CD14-positive monocyte (primary cell): ENCODE data around the gene ACBD3. TPM values are rescaled to one million over a fixed set of nuclear protein-coding genes. Genes with fewer than 3 reads are reported as not detected.
A peak's percentile ranks its signal among the peaks of the same experiment; 100 is the strongest.

ENCODE experiments used
- DNase-seq, 3 donors: peaks; one replicate each; pipeline ENCODE4 v3.0.0-alpha.2; 2011 to 2022
- H2AFZ ChIP-seq: 2 replicates; pipeline ENCODE4 v1.6.0; 2012; ENCODE audit warnings: mild to moderate bottlenecking, low read depth, low read length, inconsistent platforms; ENCODE audit not compliant: insufficient read depth, poor library complexity, severe bottlenecking
- H3K27ac ChIP-seq, 2 donors: 1 replicate in 1 of 2; 2 replicates in 1 of 2; pipeline ENCODE4 v1.5.1; 2012 to 2013; ENCODE audit warnings: low read length in 2 of 2, control low read depth in 1 of 2, inconsistent platforms in 1 of 2, low read depth in 1 of 2, mild to moderate bottlenecking in 1 of 2
- H3K27me3 ChIP-seq, 2 donors: one replicate each; pipeline versions ENCODE4 v1.6.0 to v1.6.1; 2011 to 2013; ENCODE audit warnings: low read length in 2 of 2; ENCODE audit not compliant: control insufficient read depth in 2 of 2, insufficient read depth in 2 of 2
- H3K36me3 ChIP-seq, 2 donors: replicated peaks in 1 of 2; 1 replicate in 1 of 2; 2 replicates in 1 of 2; pipeline versions ENCODE4 v1.5.1 to v1.6.1; 2012 to 2013; ENCODE audit warnings: low read length in 2 of 2, control low read depth in 1 of 2, inconsistent platforms in 1 of 2, mild to moderate bottlenecking in 1 of 2; ENCODE audit not compliant: insufficient read depth in 2 of 2, control insufficient read depth in 1 of 2
- H3K4me1 ChIP-seq, 2 donors: 1 replicate in 1 of 2; 2 replicates in 1 of 2; pipeline versions ENCODE4 v1.5.1 to v1.6.1; 2012 to 2013; ENCODE audit warnings: low read length in 2 of 2, control low read depth in 1 of 2, inconsistent platforms in 1 of 2, mild to moderate bottlenecking in 1 of 2, moderate library complexity in 1 of 2; ENCODE audit not compliant: insufficient read depth in 2 of 2, control insufficient read depth in 1 of 2
- H3K4me2 ChIP-seq: replicated peaks from 2 replicates; pipeline ENCODE3; 2012; ENCODE audit warnings: low read length, moderate library complexity, mild to moderate bottlenecking; ENCODE audit not compliant: poor library complexity, severe bottlenecking; ENCODE audit errors: extremely low read depth
- H3K4me3 ChIP-seq, 3 experiments: fragments of 200-600 bp in 1 of 3; sonication (generic) in 1 of 3; replicated peaks in 1 of 3; 1 replicate in 2 of 3; 2 replicates in 1 of 3; pipeline ENCODE4 v1.5.1; 2011 to 2013; ENCODE audit warnings: low read length in 3 of 3, mild to moderate bottlenecking in 3 of 3, control low read depth in 2 of 3, low read depth in 2 of 3, inconsistent platforms in 1 of 3, moderate library complexity in 1 of 3
- H3K79me2 ChIP-seq: 2 replicates; pipeline ENCODE4 v1.6.0; 2012; ENCODE audit warnings: mild to moderate bottlenecking, control low read depth, inconsistent platforms, low read length, moderate library complexity; ENCODE audit not compliant: insufficient read depth
- H3K9ac ChIP-seq: 2 replicates; pipeline ENCODE4 v1.6.0; 2017; ENCODE audit warnings: low read length, mild to moderate bottlenecking; ENCODE audit not compliant: insufficient read depth, poor library complexity, severe bottlenecking
- H3K9me3 ChIP-seq, 2 donors: replicated peaks in 1 of 2; 1 replicate in 1 of 2; 2 replicates in 1 of 2; pipeline versions ENCODE4 v1.5.1 to v1.6.1; 2012 to 2013; ENCODE audit warnings: low read length in 2 of 2, control low read depth in 1 of 2; ENCODE audit not compliant: control insufficient read depth in 1 of 2, insufficient read depth in 1 of 2
- H4K20me1 ChIP-seq: 2 replicates; pipeline ENCODE4 v1.6.0; 2012; ENCODE audit warnings: mild to moderate bottlenecking, low read length, control low read depth, moderate library complexity; ENCODE audit not compliant: insufficient read depth
- H3K27ac Mint-ChIP-seq, 7 donors: one replicate each; pipeline ENCODE4 v1.8.0; 2020; ENCODE audit warnings: mild to moderate bottlenecking in 7 of 7, mixed read lengths in 7 of 7, moderate library complexity in 6 of 7, inconsistent platforms in 2 of 7
- H3K27me3 Mint-ChIP-seq, 3 donors: one replicate each; pipeline ENCODE4 v1.8.0; 2021 to 2022; ENCODE audit warnings: low read depth in 3 of 3, mild to moderate bottlenecking in 3 of 3, mixed read lengths in 3 of 3, moderate library complexity in 3 of 3, inconsistent platforms in 1 of 3
- H3K36me3 Mint-ChIP-seq, 2 donors: one replicate each; pipeline ENCODE4 v1.8.0; 2020; ENCODE audit warnings: mixed read lengths in 2 of 2, inconsistent platforms in 1 of 2, mild to moderate bottlenecking in 1 of 2
- H3K4me1 Mint-ChIP-seq: one replicate; pipeline ENCODE4 v1.8.0; 2020; ENCODE audit warnings: mild to moderate bottlenecking, mixed read lengths
- H3K4me3 Mint-ChIP-seq, 2 donors: one replicate each; pipeline ENCODE4 v1.8.0; 2020; ENCODE audit warnings: mild to moderate bottlenecking in 2 of 2, mixed read lengths in 2 of 2, moderate library complexity in 1 of 2
- H3K9me3 Mint-ChIP-seq, 7 donors: one replicate each; pipeline ENCODE4 v1.8.0; 2020 to 2022; ENCODE audit warnings: mixed read lengths in 7 of 7, mild to moderate bottlenecking in 6 of 7, moderate library complexity in 6 of 7, inconsistent platforms in 2 of 7
- CTCF ChIP-seq: fragments of 200-600 bp; IDR thresholded peaks from one replicate; pipeline ENCODE4 v1.8.0; 2022; ENCODE audit warnings: antibody characterized with exemption, mild to moderate bottlenecking
- WGBS: methylation state at CpG from one replicate; pipeline ENCODE4 v1.1.5; 2013; ENCODE audit warnings: missing lambda C conversion rate; ENCODE audit not compliant: insufficient coverage; 5-methylcytosine and 5-hydroxymethylcytosine counted together
- intact Hi-C, 2 donors: fragments of 100-400 bp; cut with micrococcal nuclease; formaldehyde crosslinking; loops; one replicate each; pipeline versions ENCODE4 v1.15.0 to v1.15.1; 2023
- polyA plus RNA-seq, 3 donors: library from polyadenylated mRNA; depleted of rRNA in 1 of 3; unstranded in 2 of 3; stranded (reverse) in 1 of 3; fragments of 300-500 nt in 2 of 3; fragments of >200 nt in 1 of 3; fragmentation: Illumina TruSeq in 2 of 3; gene quantifications; 1 replicate in 2 of 3; 2 replicates in 1 of 3; pipeline ENCODE4 v1.2.3, GENCODE V29; 2012 to 2021

Gene ACBD3
- polyA plus RNA-seq, 3 donors, result 7.0 to 16.3 (median 11.4) TPM

GRCh38 chr1:226131639-226132038 lies 54.9 kb downstream of the ACBD3 start:
- no peak overlapping the region for H3K27ac Mint-ChIP-seq
- WGBS, result 100% methylated on average over 4 of the region's 5 CpGs
- H2AFZ ChIP-seq, result no peak overlapping the region

GRCh38 chr1:226129230-226129629 lies 57.3 kb downstream of the ACBD3 start:
- H3K9me3 Mint-ChIP-seq, result peaks cover 0 to 6% (median 2%) of the 10 kb centered on the region in 7 donors
- no peak for TF ChIP-seq CTCF
- H3K4me3 Mint-ChIP-seq, result no peak overlapping the region
- Histone ChIP-seq H3K79me2 (no peaks in the 10 kb centered on the region), H3K9me3 (no peaks in the 10 kb centered on the region), H3K27ac (no peak overlapping the region), H4K20me1 (no peaks in the 10 kb centered on the region), H3K4me3 (no peak overlapping the region), H3K4me2 (no peak overlapping the region), H3K4me1 (peaks cover 4 to 6% of the 10 kb centered on the region in 2 donors), H3K9ac (no peak overlapping the region), H3K27me3 (no peaks in the 10 kb centered on the region), H3K36me3 (no peaks in the 10 kb centered on the region), H2AFZ (no peak overlapping the region)
- 100% methylated on average over 1 of the region's 2 CpGs for WGBS
- peak overlapping the region in 1 of 7 donors; percentile 30 for H3K27ac Mint-ChIP-seq
- H3K36me3 Mint-ChIP-seq, result no peaks in the 10 kb centered on the region
- DNase-seq, result no peak
- intact Hi-C loops, result no loop called here
- H3K4me1 Mint-ChIP-seq, result peaks cover 20% of the 10 kb centered on the region
- peaks cover 6 to 8% (median 6%) of the 10 kb centered on the region in 3 donors for H3K27me3 Mint-ChIP-seq

More at GRCh38 chr1:226131639-226132038, 54.9 kb downstream of the ACBD3 start:
- Histone ChIP-seq H3K36me3 (no peaks in the 10 kb centered on the region), H3K27ac (no peak overlapping the region), H3K79me2 (no peaks in the 10 kb centered on the region), H3K4me2 (no peak overlapping the region), H3K9me3 (no peaks in the 10 kb centered on the region), H3K4me3 (no peak overlapping the region), H3K27me3 (no peaks in the 10 kb centered on the region), H4K20me1 (no peaks in the 10 kb centered on the region), H3K4me1 (peaks cover 4 to 6% of the 10 kb centered on the region in 2 donors), H3K9ac (no peak overlapping the region)
- DNase-seq, result no peak
- intact Hi-C loops, result no loop called here
- Mint-ChIP-seq H3K36me3 (no peaks in the 10 kb centered on the region), H3K9me3 (peaks cover 0 to 6% (median 2%) of the 10 kb centered on the region in 7 donors), H3K4me1 (peaks cover 13% of the 10 kb centered on the region), H3K4me3 (peak overlapping the region in 1 of 2 donors; percentile 7), H3K27me3 (peaks cover 6 to 11% (median 8%) of the 10 kb centered on the region in 3 donors)
- TF ChIP-seq CTCF, result no peak
